Activated T-cell treated with anti-CD3 and anti-CD28 coated beads for 1 hour (primary cell): ENCODE results near the gene LYRM1.
"Not testable (repeated sequence)": the region's sequence is repeated elsewhere in the genome, so short reads cannot be mapped to it uniquely, and the experiment has no call there.

Experiments used
- DNase-seq: peaks from one replicate; pipeline ENCODE4 v3.0.0-alpha.2; 2020; ENCODE audit warnings: low read depth

The LYRM1 gene, protein sequence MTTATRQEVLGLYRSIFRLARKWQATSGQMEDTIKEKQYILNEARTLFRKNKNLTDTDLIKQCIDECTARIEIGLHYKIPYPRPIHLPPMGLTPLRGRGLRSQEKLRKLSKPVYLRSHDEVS

DNA sequence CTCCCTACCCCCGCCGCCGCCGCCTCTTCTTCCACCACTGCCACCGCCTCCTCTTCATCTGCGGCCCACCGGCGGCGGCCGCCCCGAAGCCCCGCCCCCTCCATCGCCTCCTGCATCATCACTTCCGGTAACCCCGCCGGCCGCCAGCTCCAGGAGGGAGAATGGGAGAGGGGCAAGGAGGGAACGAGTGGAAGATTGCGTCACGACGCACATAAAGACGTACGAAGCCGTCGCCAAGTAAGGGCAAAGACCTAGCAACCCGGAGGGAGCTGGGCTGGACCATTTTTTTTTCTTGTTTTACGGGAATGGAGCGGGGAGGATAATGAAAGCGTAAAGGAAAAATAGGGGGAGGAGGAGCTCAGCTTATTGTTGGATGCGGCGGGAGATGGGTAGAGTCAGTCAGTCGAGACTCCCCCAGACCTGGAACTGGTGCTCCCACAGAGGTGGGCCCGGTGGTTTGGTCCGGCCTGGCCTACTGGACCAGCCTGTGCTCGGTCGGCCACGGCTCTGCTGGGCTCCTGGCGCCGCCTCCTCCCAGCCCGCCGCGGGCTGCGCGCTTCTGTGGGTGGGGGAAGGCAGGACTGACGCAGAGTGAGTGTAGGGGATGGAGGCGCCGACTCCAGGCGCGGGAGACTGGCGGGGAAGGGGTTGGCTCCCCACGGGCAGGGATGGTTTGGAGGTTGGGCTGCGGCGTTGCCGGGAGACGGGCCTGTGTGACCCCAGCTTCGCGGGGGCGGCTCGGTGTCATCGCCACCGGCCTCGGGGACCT lies at the start of gene LYRM1, which contains the start of gene DCUN1D3:
TSS of gene LYRM1 (plus strand) at position 473 of the 769 bp plus-strand sequence. CDS start 14,785 bp downstream, outside the sequence.
TSS of gene DCUN1D3 (minus strand) at position 60 of the 769 bp plus-strand sequence. CDS start 37,820 bp downstream, outside the sequence.
- peak; percentile 74 for DNase-seq

DNA sequence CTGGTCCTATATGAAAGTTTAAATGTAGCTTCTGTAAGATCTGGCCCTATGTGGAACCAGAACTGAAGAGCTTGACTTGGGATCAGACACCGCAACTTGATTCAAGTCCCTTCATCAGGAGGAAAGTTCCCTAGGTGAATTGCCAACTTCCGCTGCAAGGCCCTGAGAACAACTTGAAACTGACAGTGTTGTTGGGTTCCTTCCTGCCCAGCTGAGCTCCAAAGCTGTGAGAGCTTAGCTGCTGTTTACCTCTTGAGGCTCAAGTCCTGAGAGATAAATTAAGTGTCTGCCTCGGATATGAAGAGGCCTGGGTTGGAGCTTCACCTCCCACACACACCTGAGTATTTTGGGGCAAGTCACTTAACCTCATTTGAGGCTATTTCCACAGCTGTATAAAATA lies 49.6 kb upstream of the LYRM1 start:
- DNase-seq = no peak

DNA sequence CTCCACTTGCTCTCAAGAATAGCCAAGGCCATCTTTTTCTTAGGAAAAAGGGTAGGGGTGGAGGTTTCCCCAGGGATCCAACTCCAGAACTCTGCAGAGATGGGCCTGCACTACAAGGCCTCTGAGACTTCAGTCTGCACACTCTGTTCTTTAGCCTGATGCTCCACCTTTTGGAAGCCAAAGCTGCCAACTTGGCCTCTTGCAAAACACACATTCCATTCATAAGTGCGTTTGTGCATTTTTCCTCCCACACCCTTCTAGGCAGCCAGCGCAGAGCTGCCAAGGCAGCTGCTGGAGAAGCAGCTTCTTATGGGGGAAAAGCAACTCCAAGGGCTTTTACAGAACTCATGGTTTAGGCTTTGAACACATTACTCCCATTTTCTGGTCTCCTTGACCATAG lies 49.0 kb upstream of the LYRM1 start:
- no peak for DNase-seq

GRCh38 chr16:20853143-20853542 lies 47.4 kb upstream of the LYRM1 start:
- no peak for DNase-seq

GRCh38 chr16:20853981-20854620 lies 46.5 kb upstream of the LYRM1 start:
- no peak for DNase-seq

DNA sequence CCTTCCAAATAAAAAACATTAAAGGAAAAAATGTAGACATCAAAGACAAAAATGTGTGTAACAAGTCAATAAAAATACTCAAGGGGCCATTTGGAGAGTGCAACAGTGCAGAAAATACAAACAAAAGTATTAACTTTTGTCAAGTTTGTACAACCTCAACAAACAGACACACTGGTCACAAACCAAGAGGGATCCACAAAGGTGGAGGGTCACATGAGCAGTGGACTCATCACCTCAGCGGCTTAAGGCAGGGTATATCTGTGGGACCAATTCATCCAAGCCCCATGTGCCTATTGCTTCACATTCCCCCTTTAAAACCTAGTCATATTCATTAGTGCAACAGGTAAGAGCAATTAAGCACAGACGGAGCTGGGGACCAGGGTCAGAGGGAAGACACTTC lies 45.6 kb upstream of the LYRM1 start:
- no peak for DNase-seq

DNA sequence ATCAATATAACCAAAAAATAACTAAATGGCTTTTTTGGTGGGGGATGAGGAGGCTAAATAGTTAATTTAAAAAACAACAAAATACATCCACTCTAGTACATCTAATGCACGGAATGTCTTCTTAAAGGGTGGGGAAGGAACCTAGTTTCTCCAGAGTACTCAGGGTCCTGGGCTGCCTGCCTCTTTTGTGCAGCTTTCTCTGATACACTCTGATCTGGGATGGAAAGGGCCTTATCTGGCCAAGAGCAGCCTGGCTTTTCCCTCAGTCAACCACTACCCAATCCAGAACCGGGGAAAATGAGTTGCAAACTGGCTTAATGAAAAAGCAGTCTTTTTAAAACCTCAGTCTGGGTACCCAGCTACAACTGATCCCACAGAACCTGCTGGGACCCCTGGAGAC lies 43.3 kb upstream of the LYRM1 start:
- no peak for DNase-seq

DNA sequence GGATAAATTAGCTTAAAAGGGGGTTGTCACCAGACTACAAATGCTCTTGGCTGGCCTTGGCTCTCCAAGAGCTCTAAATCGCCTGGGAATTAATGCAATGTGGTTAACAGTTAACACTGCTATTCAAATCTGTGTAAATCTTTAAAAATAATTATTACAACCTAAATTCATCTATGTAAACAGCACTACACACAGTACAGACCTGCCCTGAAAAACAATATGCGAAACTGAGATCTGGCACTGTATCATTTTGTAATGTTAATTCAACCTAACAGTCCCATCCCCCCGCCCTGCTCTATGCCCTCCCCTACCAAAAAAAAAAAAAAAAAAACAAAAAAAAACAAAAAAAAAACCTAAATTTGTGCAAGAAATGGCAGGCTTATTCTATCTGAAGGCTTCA lies 41.3 kb upstream of the LYRM1 start:
- DNase-seq = no peak

- no peak for DNase-seq
Measured at GRCh38 chr16:20859699-20860098, 40.9 kb upstream of the LYRM1 start.

DNA sequence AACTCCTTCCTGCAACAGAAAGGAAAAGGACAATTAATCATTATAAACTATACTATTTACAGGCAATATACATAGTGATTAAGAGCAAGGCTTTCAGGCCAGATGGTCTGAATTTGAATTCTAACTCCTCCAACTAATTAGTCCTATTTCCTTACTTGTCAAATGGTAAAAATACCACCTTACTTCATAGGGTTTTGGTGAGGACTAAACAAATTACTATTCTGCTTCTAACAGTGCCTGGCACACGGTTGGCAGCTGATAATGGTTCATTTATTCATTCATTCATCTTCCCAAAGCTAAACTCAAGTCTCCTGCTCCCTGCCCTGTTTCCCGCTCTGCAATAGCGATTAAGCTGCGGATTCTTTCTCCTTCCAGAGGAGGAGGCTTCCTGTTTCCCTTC lies 40.2 kb upstream of the LYRM1 start:
- no peak for DNase-seq

GRCh38 chr16:20860995-20861394 lies 39.6 kb upstream of the LYRM1 start:
- DNase-seq = not testable (repeated sequence)

DNA sequence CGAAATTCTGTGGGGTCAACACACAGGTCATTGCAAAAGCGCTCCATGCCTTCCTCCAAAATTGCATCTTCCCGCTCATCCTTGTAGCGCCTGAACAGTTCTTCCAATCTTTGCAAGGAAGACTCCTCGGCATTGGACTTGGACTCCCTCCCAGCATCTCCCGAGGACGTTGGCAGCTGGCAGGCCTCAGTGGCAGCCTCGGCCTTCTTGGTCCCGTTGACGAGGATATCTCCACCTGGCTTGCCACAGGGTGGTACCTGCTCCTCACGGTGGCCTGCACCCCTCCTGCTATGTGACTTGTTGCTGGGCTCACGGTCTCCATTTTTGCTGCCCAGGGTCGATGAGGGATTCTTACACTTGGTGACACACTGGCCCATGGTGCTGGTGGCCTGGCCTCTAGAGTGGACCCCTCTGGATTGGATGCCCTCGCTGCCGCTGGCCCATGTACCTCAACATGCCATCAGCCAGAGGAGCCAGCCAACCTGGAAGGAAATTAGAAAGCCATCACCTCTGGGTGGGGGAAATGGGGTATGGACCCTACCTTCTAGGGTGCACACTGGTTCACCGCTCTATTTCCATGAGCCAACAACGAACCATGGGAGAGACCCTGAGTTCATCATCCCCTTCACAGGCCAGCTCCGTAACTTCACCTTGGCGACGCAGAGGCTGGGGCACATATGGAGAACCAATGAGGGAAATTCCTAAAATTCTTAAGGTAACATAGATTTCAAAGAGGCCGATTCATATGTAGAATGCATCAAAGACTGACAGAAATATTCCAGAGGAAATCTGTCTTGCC lies 38.2 kb upstream of the LYRM1 start:
- no peak for DNase-seq

- DNase-seq = not testable (repeated sequence)
Measured at GRCh38 chr16:20864376-20864775, 36.2 kb upstream of the LYRM1 start.

- no peak for DNase-seq
Measured at GRCh38 chr16:20865420-20866131, 35.0 kb upstream of the LYRM1 start.

- no peak for DNase-seq
Measured at GRCh38 chr16:20866145-20866772, 34.3 kb upstream of the LYRM1 start.

GRCh38 chr16:20866801-20867200 lies 33.8 kb upstream of the LYRM1 start:
- DNase-seq = no peak

DNA sequence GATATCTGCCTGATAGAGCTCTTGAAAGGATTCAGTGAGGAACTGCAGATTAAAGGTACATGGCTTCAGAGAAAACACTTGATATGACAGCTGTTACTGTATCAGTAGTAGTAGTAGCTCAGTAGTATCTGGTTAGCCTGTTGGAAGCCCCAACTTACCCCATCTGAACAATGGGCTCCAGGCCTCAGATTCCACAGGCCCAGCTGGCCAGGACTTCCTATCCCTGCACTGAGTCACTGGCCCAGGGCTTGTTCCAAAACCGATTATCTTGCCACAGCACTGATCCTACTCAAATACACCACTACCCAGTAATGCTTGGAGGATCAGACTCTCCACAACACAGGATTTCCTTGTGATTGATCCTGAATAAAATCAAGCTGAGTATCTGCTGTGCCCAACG lies 33.0 kb upstream of the LYRM1 start:
- no peak for DNase-seq

- no peak for DNase-seq
Measured at GRCh38 chr16:20868890-20869289, 31.7 kb upstream of the LYRM1 start.

GRCh38 chr16:20870122-20870820 lies 30.3 kb upstream of the LYRM1 start:
- DNase-seq = no peak

GRCh38 chr16:20871258-20871657 lies 29.3 kb upstream of the LYRM1 start:
- DNase-seq = no peak
